NOMO-1 treated with DMSO at 0.1 percent for 48 hours (cell line): Measurements from ENCODE around the gene CYP27A1.

ENCODE experiments used
- DNase-seq: peaks from one replicate; lab custom pipeline; 2025; ENCODE audit not compliant: unreplicated experiment; lab: John Stamatoyannopoulos, UW

Gene CYP27A1

DNA sequence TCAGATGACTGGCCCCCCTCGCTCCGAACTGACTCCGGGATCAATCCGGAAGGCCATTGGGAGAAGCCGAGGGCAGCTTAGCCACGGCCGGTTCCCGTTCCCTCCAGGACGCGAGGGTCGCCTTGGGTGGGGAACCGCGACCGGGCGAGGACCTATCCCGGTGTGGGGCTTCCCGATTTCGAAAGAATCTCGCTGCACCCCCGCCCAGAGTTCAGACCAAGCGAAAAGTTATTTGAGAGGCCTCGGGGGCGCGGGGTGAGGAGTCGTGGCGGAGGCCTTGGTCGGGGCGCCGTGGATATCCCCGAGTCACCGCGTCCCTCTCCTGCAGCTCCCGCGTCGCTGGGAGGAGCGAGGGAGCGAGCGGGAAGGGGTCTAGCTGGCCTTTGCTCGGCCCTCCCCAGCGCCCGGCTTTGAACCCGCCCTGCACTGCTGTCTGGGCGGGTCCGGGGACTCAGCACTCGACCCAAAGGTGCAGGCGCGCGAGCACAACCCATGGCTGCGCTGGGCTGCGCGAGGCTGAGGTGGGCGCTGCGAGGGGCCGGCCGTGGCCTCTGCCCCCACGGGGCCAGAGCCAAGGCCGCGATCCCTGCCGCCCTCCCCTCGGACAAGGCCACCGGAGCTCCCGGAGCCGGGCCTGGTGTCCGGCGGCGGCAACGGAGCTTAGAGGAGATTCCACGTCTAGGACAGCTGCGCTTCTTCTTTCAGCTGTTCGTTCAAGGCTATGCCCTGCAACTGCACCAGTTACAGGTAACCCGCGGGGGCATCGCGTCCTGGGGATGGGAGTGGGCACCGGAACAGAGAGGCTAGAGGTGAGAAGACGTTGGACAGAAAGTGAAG lies at the start of gene CYP27A1:
CYP27A1 (plus strand) TSS at position 457 of the 837 bp plus-strand sequence; CDS start at position 493, 36 bp downstream.
- no peak for DNase-seq

DNA sequence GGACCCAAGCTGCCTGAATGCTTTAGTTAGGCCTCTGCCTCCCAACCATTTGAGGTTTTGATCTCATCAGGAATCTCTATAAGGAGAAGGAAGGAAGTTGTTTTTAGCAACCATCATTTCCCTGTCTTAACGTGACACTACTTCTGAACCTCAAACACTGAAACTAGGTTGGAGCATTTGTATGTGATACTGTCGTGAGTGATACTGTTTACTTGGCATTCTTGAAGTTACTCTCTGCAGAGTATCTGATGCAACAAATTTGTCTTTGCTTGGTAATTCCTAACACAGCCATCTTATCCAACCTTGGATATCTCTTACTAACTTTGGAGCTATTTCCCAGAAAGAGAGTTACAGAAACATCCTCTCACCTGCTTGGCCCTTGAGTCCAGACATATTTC lies 49.2 kb upstream of the CYP27A1 start:
- DNase-seq: no peak

- DNase-seq: peak; percentile 84
Measured at GRCh38 chr2:218733171-218734021, 48.6 kb upstream of the CYP27A1 start.

DNA sequence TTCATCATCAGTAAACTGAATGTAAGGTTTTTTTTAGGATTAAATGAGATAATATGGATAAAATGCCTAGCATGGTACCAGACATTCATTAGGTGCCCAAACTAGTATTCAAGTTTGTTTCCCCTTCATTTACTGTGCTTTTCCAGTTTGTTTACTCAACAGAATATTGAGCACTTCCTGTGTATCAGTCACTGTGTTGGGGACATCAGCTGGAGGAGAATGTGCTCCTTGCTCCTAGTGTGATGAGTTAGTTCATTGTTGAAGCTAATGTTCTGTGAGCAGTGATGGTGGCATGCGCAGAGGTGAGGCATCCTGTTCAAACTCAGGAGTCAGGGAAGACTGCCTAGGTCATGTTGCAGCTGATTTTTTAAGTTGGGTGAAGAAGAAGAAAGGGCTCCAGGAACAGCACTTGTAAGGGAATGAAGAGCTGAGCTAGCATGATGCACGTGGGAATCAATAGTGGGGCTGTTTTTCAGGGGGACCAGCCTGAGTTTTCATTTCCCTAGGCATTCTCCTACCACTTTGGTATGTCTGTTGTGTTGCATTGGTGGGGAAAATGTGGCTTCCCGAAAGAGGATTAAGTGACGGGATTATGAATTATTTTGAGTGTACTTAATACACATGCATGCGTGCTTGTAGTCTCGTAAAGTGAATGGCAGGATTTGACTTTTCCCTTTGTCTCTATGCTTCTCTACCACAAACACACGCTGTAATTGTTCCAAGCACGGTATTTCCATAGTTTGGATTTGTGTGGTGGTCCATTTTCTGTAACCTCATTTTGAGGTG lies 47.6 kb upstream of the CYP27A1 start:
- DNase-seq: no peak

- no peak for DNase-seq
Measured at GRCh38 chr2:218736531-218736930, 45.4 kb upstream of the CYP27A1 start.

- peak; percentile 58 for DNase-seq
Measured at GRCh38 chr2:218743068-218743467, 38.9 kb upstream of the CYP27A1 start.

DNA sequence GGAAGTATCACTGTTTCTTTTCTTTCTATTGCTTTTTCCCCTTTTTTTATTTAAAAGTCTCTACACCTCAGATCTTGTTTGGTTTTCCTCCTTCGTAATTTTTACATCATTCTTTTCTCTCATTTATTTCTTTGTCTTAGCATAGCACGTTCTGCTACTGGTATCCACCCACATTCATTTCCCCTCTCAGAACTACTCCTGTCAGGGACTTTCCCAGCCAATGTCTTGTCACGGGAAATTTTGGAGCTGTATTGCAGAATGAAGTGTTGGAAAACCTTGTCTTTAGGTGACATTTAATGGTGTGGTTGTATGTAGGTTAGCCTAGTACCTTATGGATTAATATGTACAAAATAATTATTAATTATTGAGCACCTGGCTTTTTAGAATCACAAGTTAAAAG lies 37.3 kb upstream of the CYP27A1 start:
- no peak for DNase-seq

- peak; percentile 93 for DNase-seq
Measured at GRCh38 chr2:218745160-218745558, 36.8 kb upstream of the CYP27A1 start.

DNA sequence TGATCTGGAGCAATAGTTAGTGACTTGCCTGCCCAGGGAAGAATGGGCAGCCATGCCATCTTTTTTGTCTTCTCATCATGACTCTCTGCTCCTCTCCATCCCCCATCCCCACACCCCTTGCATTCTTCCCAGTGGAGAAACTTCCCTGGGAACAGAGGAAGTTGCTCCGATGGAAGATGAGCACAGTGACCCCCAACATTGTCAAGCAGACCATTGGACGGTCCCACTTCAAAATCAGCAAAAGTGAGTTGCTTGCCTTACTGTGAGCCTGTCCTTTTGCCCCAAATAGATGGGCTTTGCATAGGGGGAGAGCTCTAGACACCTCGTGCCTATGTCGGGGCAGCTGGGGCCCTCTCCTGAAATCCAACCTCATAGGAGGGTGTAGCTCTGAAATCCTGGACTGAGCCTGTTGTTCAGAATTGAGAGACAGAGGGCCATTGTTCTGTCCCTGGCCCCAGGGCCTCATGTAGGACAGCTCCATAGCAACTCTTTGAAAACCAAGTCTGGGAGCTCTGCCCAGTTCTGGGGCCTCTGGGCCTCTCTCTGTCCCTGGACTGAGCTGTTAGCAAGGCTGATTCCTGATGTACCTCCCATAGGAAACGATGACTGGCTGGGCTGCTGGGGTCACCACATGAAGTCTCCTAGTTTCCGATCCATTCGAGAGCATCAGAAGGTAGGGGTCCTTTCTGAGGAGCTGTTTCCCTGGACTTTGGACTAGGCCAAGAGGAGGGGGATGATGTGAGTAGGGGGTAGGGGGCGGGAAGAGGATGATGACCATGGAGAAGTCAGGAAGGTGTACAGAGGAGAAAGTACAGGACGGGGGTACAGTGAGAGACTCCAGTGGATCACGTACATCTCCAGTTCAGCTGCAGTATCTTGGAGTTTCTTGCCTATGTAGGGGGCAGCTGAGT lies 36.1 kb upstream of the CYP27A1 start:
- no peak for DNase-seq

GRCh38 chr2:218746470-218746795 lies 35.5 kb upstream of the CYP27A1 start:
- DNase-seq: no peak

GRCh38 chr2:218746960-218747359 lies 35.0 kb upstream of the CYP27A1 start:
- DNase-seq: no peak

GRCh38 chr2:218748741-218749441 lies 33.1 kb upstream of the CYP27A1 start:
- DNase-seq: no peak

- DNase-seq: no peak
Measured at GRCh38 chr2:218754201-218754600, 27.7 kb upstream of the CYP27A1 start.

GRCh38 chr2:218754781-218755180 lies 27.2 kb upstream of the CYP27A1 start:
- DNase-seq: no peak

DNA sequence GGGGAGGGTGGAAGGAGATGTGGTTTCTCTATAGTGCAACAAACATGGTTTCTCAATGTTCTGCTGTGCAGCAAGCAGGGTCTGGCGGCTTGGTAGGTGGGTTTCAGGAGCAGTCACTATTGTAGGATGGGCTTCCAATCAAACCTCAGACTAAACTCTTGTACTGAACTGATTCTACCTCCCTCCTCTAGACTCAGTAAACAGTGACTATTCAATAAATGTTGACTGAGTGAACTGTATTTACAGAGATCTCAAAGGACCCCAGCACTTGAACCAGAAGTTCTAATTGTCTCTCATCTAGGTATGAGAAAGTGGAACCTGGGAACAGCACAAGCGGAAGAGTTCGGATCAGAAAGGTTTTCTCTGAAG lies 26.8 kb upstream of the CYP27A1 start:
- no peak for DNase-seq

DNA sequence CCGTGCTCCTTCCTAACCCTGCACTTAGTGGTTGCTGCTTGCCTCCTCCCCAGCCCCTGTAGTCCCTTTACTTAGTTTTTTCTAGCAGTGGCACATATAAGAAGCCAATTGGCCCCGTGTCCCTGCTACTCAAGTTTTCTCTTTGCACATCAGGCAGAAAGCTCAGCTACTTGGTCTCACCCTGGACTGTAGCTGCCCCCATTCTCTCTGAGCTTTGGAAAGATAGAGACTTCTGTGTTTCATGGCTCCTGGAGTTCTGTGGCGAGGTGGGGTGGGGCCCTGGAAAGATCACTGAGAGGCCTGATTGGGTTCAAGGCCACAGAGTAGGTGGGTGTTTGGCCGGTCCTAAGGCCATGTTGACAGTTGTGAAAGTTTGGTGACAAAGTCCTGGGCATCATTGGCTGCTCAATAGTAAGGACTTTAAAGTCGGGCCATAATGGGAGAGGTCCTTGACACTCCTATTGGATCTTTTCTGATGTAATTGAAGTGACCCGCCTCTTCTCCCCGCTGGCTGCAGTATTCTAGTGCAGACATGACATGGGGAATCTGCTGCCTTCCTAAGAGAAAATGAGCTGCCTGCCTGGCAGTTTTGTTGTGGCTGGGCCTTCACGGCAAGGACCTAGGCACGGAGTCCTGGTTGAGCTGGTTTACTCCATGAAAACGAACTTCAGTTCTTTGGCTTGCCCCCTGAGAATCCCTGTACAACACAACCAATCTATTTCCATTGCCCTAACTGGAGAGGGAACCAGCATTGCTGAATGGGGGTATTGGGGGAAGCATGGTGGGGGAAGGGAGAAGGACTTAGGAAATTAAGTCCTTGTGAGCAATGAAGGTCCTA lies 26.2 kb upstream of the CYP27A1 start:
- DNase-seq: no peak

- no peak for DNase-seq
Measured at GRCh38 chr2:218756599-218757377, 25.2 kb upstream of the CYP27A1 start.

- no peak for DNase-seq
Measured at GRCh38 chr2:218761795-218762194, 20.2 kb upstream of the CYP27A1 start.
